ENCODE results near the gene SYNGR1. TPM values are rescaled to one million over a fixed set of nuclear protein-coding genes. Genes with fewer than 3 reads are reported as not detected.

SYNGR1 gene
- polyA plus RNA-seq, 2 of the 4 experiments (the other 2 are of a cell fraction) = 6.7 to 14.5 TPM

GRCh38 chr22:39396797-39397195 lies 47.0 kb downstream of the SYNGR1 start:
- Histone ChIP-seq H3K4me3 (no peak overlapping the region), H3K4me1 (peaks cover 4% of the 10 kb centered on the region; the same call in 1 of the 3 replicates), H3K27ac (no peak overlapping the region), H3K4me2 (no peak overlapping the region), H3K9me3 (no peaks in the 10 kb centered on the region)
- FAIRE-seq (no peak), DNase-seq (ENCODE audit: low read depth in 1 of 2, low spot score in 1 of 2) (no peak), ATAC-seq (no peak)
- ChIA-PET CTCF (interaction anchor here (0.8 to 1.3 kb wide), 2 partner anchors 44 to 118 kb away, joined by 3 to 4 read pairs; no protein-coding TSS in a partner anchor), POLR2A (no interaction called here)
- no peak for TF ChIP-seq ESRRA (IDR thresholded peaks at IDR 0.05; ENCODE audit: borderline replicate concordance, low read length)
- no peak for TF ChIP-seq CHD4 (IDR thresholded peaks at IDR 0.05; ENCODE audit: borderline replicate concordance)
- no peak for TF ChIP-seq USF2 (IDR thresholded peaks at IDR 0.05)
- TF ChIP-seq BCL3 (IDR thresholded peaks at IDR 0.05) = no peak
- no CpG with 5 or more reads among the region's 3 CpGs for WGBS (ENCODE audit: missing lambda C conversion rate)

DNA sequence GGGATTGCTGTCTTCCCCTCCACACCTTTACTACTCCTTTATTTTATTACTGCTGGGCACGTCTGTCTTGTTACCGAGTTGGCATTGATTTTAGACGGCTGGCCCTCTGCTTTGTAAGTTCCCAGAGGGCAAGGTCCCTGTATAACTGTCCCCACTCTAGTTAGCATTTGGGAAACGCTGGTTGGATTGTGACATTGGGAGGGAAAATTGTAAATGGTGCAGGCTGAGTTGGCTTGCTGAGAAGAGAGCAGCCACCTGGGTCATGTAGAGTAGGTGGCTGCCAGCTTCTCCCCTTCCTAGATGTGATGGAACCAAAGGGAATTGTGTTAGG lies 51.5 kb downstream of the SYNGR1 start:
- ChIA-PET POLR2A (no interaction called here), CTCF (interaction anchor here (1.4 kb wide), 1 partner anchor 12 kb away, joined by 5 read pairs; no protein-coding TSS in a partner anchor)
- Histone ChIP-seq H3K4me3 (no peak overlapping the region), H3K27ac (no peak overlapping the region), H3K4me2 (no peak overlapping the region), H3K4me1 (peaks cover 4% of the 10 kb centered on the region; the same call in 1 of the 3 replicates), H3K9me3 (no peaks in the 10 kb centered on the region)
- no peak for TF ChIP-seq ZSCAN20 (CRISPR knock-in tag; IDR thresholded peaks at IDR 0.05)
- TF ChIP-seq FOXS1 (CRISPR knock-in tag; IDR thresholded peaks at IDR 0.05) = no peak
- TF ChIP-seq HOXA7 (CRISPR knock-in tag; IDR thresholded peaks at IDR 0.05) = no peak
- 93% methylated on average over 4 of the region's 4 CpGs for WGBS (ENCODE audit: missing lambda C conversion rate)
- FAIRE-seq (no peak), DNase-seq (ENCODE audit: low read depth in 1 of 2, low spot score in 1 of 2) (no peak), ATAC-seq (no peak)

- DNase-seq (ENCODE audit: low read depth in 1 of 2, low spot score in 1 of 2) (no peak), FAIRE-seq (no peak), ATAC-seq (no peak)
- POLR2A ChIA-PET = no interaction called here
- WGBS (ENCODE audit: missing lambda C conversion rate) = 90% methylated on average over 27 of the region's 28 CpGs
- peaks cover 1% of the 10 kb centered on the region; the same call in 1 of the 3 replicates for H3K4me1 ChIP-seq
- H3K4me3 ChIP-seq = no peak overlapping the region
- H3K9me3 ChIP-seq = no peaks in the 10 kb centered on the region
- no peak overlapping the region for H3K27ac ChIP-seq
- H3K4me2 ChIP-seq = no peak overlapping the region
- CTCF ChIA-PET = interaction anchor here (1.2 kb wide), 1 partner anchor 91 kb away, joined by 3 read pairs; no protein-coding TSS in a partner anchor
- no peak for TF ChIP-seq FOSB (CRISPR knock-in tag; IDR thresholded peaks at IDR 0.05)
- TF ChIP-seq BHLHE40 (IDR thresholded peaks at IDR 0.05; ENCODE audit: low read depth, low read length) = no peak
- TF ChIP-seq FOSL2 (IDR thresholded peaks at IDR 0.05) = no peak
- TF ChIP-seq FOSL2 (CRISPR knock-in tag; IDR thresholded peaks at IDR 0.05) = no peak
- no peak for TF ChIP-seq TP53 (CRISPR knock-in tag; IDR thresholded peaks at IDR 0.05)
- no peak for TF ChIP-seq CTCF (IDR thresholded peaks at IDR 0.05)
- no peak for TF ChIP-seq RARB (CRISPR knock-in tag; IDR thresholded peaks at IDR 0.05)
- TF ChIP-seq EHF (CRISPR knock-in tag; IDR thresholded peaks at IDR 0.05) = no peak
- TF ChIP-seq EHMT2 (IDR thresholded peaks at IDR 0.05; ENCODE audit: low read depth) = no peak
- TF ChIP-seq HEYL (CRISPR knock-in tag; IDR thresholded peaks at IDR 0.05) = no peak
- no peak for TF ChIP-seq JUNB (IDR thresholded peaks at IDR 0.05)
- TF ChIP-seq, protein P1, sequence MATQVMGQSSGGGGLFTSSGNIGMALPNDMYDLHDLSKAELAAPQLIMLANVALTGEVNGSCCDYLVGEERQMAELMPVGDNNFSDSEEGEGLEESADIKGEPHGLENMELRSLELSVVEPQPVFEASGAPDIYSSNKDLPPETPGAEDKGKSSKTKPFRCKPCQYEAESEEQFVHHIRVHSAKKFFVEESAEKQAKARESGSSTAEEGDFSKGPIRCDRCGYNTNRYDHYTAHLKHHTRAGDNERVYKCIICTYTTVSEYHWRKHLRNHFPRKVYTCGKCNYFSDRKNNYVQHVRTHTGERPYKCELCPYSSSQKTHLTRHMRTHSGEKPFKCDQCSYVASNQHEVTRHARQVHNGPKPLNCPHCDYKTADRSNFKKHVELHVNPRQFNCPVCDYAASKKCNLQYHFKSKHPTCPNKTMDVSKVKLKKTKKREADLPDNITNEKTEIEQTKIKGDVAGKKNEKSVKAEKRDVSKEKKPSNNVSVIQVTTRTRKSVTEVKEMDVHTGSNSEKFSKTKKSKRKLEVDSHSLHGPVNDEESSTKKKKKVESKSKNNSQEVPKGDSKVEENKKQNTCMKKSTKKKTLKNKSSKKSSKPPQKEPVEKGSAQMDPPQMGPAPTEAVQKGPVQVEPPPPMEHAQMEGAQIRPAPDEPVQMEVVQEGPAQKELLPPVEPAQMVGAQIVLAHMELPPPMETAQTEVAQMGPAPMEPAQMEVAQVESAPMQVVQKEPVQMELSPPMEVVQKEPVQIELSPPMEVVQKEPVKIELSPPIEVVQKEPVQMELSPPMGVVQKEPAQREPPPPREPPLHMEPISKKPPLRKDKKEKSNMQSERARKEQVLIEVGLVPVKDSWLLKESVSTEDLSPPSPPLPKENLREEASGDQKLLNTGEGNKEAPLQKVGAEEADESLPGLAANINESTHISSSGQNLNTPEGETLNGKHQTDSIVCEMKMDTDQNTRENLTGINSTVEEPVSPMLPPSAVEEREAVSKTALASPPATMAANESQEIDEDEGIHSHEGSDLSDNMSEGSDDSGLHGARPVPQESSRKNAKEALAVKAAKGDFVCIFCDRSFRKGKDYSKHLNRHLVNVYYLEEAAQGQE (IDR thresholded peaks at IDR 0.05) = no peak
These were observed 55.7 kb downstream of the SYNGR1 start for GRCh38 chr22:39405346-39406085.

Measured in A549 (cell line).